ENCODE results near the gene ERBIN. TPM values are rescaled to one million over a fixed set of nuclear protein-coding genes. Genes with fewer than 3 reads are reported as not detected.
"Not testable (repeated sequence)": the region's sequence is repeated elsewhere in the genome, so short reads cannot be mapped to it uniquely, and the experiment has no call there.

Gene ERBIN
- total RNA-seq, 1 experiment from 2014 or later = 40.2 TPM

- DNase-seq (ENCODE audit: low spot score) = no peak
Measured at GRCh38 chr5:66004216-66004615, 77.8 kb downstream of the ERBIN start.

- DNase-seq (ENCODE audit: low spot score) = no peak
Measured at GRCh38 chr5:66009277-66009676, 82.9 kb downstream of the ERBIN start.

- no peak for DNase-seq (ENCODE audit: low spot score)
Measured at GRCh38 chr5:66010476-66010875, 84.1 kb downstream of the ERBIN start.

- DNase-seq (ENCODE audit: low spot score) = no peak
Measured at GRCh38 chr5:66012271-66012670, 85.9 kb downstream of the ERBIN start.

GRCh38 chr5:66013397-66013796, 87.0 kb downstream of the ERBIN start:
- DNase-seq (ENCODE audit: low spot score) = no peak

GRCh38 chr5:66013906-66014305, 87.5 kb downstream of the ERBIN start:
- no peak for DNase-seq (ENCODE audit: low spot score)

GRCh38 chr5:66015196-66015960, 89.0 kb downstream of the ERBIN start:
- DNase-seq (ENCODE audit: low spot score) = no peak

GRCh38 chr5:66021585-66021984, 95.2 kb downstream of the ERBIN start:
- DNase-seq (ENCODE audit: low spot score) = no peak

- DNase-seq (ENCODE audit: low spot score) = no peak
Measured at GRCh38 chr5:66039296-66039695, 112.9 kb downstream of the ERBIN start.

- DNase-seq (ENCODE audit: low spot score) = no peak
Measured at GRCh38 chr5:66039701-66040100, 113.3 kb downstream of the ERBIN start.

- no peak for DNase-seq (ENCODE audit: low spot score)
Measured at GRCh38 chr5:66041627-66042026, 115.3 kb downstream of the ERBIN start.

GRCh38 chr5:66057239-66057638, 130.9 kb downstream of the ERBIN start:
- no peak for DNase-seq (ENCODE audit: low spot score)

- not testable (repeated sequence) for DNase-seq (ENCODE audit: low spot score)
Measured at GRCh38 chr5:66061320-66061719, 134.9 kb downstream of the ERBIN start.

GRCh38 chr5:66063061-66063460, 136.7 kb downstream of the ERBIN start:
- DNase-seq (ENCODE audit: low spot score) = not testable (repeated sequence)

GRCh38 chr5:66066826-66067225, 140.5 kb downstream of the ERBIN start:
- DNase-seq (ENCODE audit: low spot score) = no peak

GRCh38 chr5:66072031-66072430, 145.7 kb downstream of the ERBIN start:
- no peak for DNase-seq (ENCODE audit: low spot score)

GRCh38 chr5:66074901-66075300, 148.5 kb downstream of the ERBIN start:
- no peak for DNase-seq (ENCODE audit: low spot score)

GRCh38 chr5:66080664-66081063, 154.3 kb downstream of the ERBIN start:
- DNase-seq (ENCODE audit: low spot score) = no peak

GRCh38 chr5:66089384-66089783, 163.0 kb downstream of the ERBIN start:
- DNase-seq (ENCODE audit: low spot score) = no peak

- no peak for DNase-seq (ENCODE audit: low spot score)
Measured at GRCh38 chr5:66100851-66101250, 174.5 kb downstream of the ERBIN start.

GRCh38 chr5:66113160-66113559, 186.8 kb downstream of the ERBIN start:
- no peak for DNase-seq (ENCODE audit: low spot score)

- no peak for DNase-seq (ENCODE audit: low spot score)
Measured at GRCh38 chr5:66118304-66118703, 191.9 kb downstream of the ERBIN start.

- DNase-seq (ENCODE audit: low spot score) = no peak
Measured at GRCh38 chr5:66122379-66123034, 196.1 kb downstream of the ERBIN start.
